ENCODE results near the gene VDR. TPM values are rescaled to one million over a fixed set of nuclear protein-coding genes. Genes with fewer than 3 reads are reported as not detected.
"Not testable (repeated sequence)": the region's sequence is repeated elsewhere in the genome, so short reads cannot be mapped to it uniquely, and the experiment has no call there.

Gene VDR
- total RNA-seq, 4 donors from 2014 or later, result 62.3 to 191 (median 117) TPM

GRCh38 chr12:47812797-47813510 is 91.8 kb downstream of the VDR start:
- 0 to 1% methylated on average over 7 to 37 of the region's 37 CpGs for WGBS, 2 donors (ENCODE audit: low coverage in 1 of 2)
- H3K27me3 ChIP-seq, result no peaks in the 10 kb centered on the region
- TF ChIP-seq POLR2A (IDR thresholded peaks at IDR 0.05), result peak; percentile 57
- no peak for TF ChIP-seq EP300 (IDR thresholded peaks at IDR 0.05; ENCODE audit: low read depth)
- peak in 1 of 5 experiments; percentile 16 for TF ChIP-seq CTCF (IDR thresholded peaks at IDR 0.05)
- peak; percentile 67 to 70 (median 70) for TF ChIP-seq POLR2AphosphoS5 (IDR thresholded peaks at IDR 0.05)
- H3K36me3 ChIP-seq, result no peaks in the 10 kb centered on the region
- DNase-seq, result peak; percentile 89
- H3K27ac ChIP-seq, result peak overlapping the region; percentile 93 to 97 (median 96)
- H3K4me1 ChIP-seq, result peaks cover 56 to 96% (median 90%) of the 10 kb centered on the region in 4 donors
- H3K9me3 ChIP-seq, result no peaks in the 10 kb centered on the region
- in situ Hi-C loops (cut with MboI; ENCODE audit: low pct_ligation_motif_present in 1 of 4, low pct_unique_long_range_greater_than_20kb in 1 of 4, low sequenced_read_pairs in 3 of 4) (no loop called here), intact Hi-C loops (cut with DNase I; ENCODE audit: low total_unique reads) (no loop called here)
- H3K4me3 ChIP-seq, result peak overlapping the region; percentile 6 to 52 (median 32)

GRCh38 chr12:47811581-47812484 is 93.0 kb downstream of the VDR start:
- H3K27me3 ChIP-seq, result no peaks in the 10 kb centered on the region
- H3K4me1 ChIP-seq, result peaks cover 66 to 96% (median 89%) of the 10 kb centered on the region in 4 donors
- WGBS, 2 donors (ENCODE audit: low coverage in 1 of 2), result 59 to 80% methylated on average over 2 to 14 of the region's 14 CpGs
- H3K9me3 ChIP-seq, result no peaks in the 10 kb centered on the region
- TF ChIP-seq POLR2AphosphoS5 (IDR thresholded peaks at IDR 0.05) (peak in 2 of 3 donors; percentile 14 to 49), EP300 (IDR thresholded peaks at IDR 0.05; ENCODE audit: low read depth) (peak; percentile 48), CTCF (IDR thresholded peaks at IDR 0.05) (no peak), POLR2A (IDR thresholded peaks at IDR 0.05) (no peak)
- H3K36me3 ChIP-seq, result no peaks in the 10 kb centered on the region
- H3K4me3 ChIP-seq, result peak overlapping the region in 2 of 4 donors; percentile 30 to 35
- in situ Hi-C loops (cut with MboI; ENCODE audit: low pct_ligation_motif_present in 1 of 4, low pct_unique_long_range_greater_than_20kb in 1 of 4, low sequenced_read_pairs in 3 of 4) (no loop called here), intact Hi-C loops (cut with DNase I; ENCODE audit: low total_unique reads) (no loop called here)
- H3K27ac ChIP-seq, result peak overlapping the region; percentile 93 to 97 (median 96)
- peak; percentile 31 for DNase-seq

GRCh38 chr12:47811072-47811396 is 93.8 kb downstream of the VDR start:
- H3K4me3 ChIP-seq, result no peak overlapping the region
- no peak for DNase-seq
- TF ChIP-seq CTCF (IDR thresholded peaks at IDR 0.05), result no peak
- TF ChIP-seq POLR2AphosphoS5 (IDR thresholded peaks at IDR 0.05), result no peak
- TF ChIP-seq POLR2A (IDR thresholded peaks at IDR 0.05), result no peak
- no peak for TF ChIP-seq EP300 (IDR thresholded peaks at IDR 0.05; ENCODE audit: low read depth)
- intact Hi-C loops (cut with DNase I; ENCODE audit: low total_unique reads) (no loop called here), in situ Hi-C loops (cut with MboI; ENCODE audit: low pct_ligation_motif_present in 1 of 4, low pct_unique_long_range_greater_than_20kb in 1 of 4, low sequenced_read_pairs in 3 of 4) (no loop called here)
- H3K36me3 ChIP-seq, result no peaks in the 10 kb centered on the region
- peak overlapping the region; percentile 93 to 97 (median 96) for H3K27ac ChIP-seq
- WGBS, 2 donors (ENCODE audit: low coverage in 1 of 2), result 56% methylated on average over 2 of the region's 2 CpGs; no CpG with 5 or more reads in 1 of the 2 donors
- H3K9me3 ChIP-seq, result no peaks in the 10 kb centered on the region
- no peaks in the 10 kb centered on the region for H3K27me3 ChIP-seq
- peaks cover 69 to 98% (median 89%) of the 10 kb centered on the region in 4 donors for H3K4me1 ChIP-seq

GRCh38 chr12:47809518-47809917 is 95.3 kb downstream of the VDR start:
- in situ Hi-C loops (cut with MboI; ENCODE audit: low pct_ligation_motif_present in 1 of 4, low pct_unique_long_range_greater_than_20kb in 1 of 4, low sequenced_read_pairs in 3 of 4); H3K9me3 ChIP-seq; intact Hi-C loops (cut with DNase I; ENCODE audit: low total_unique reads); DNase-seq; H3K27me3 ChIP-seq; H3K36me3 ChIP-seq; H3K4me3 ChIP-seq: not testable (repeated sequence)
- H3K27ac ChIP-seq, result peak overlapping the region; percentile 93 to 97 (median 96)
- peaks cover 77 to 98% (median 95%) of the 10 kb centered on the region in 4 donors for H3K4me1 ChIP-seq
- WGBS, 2 donors (ENCODE audit: low coverage in 1 of 2), result 72 to 77% methylated on average over 2 to 9 of the region's 9 CpGs

Data from transverse colon (tissue), 4 donors.